HepG2 (cell line): ENCODE measurements around the gene AMOTL1. TPM values are rescaled to one million over a fixed set of nuclear protein-coding genes. Genes with fewer than 3 reads are reported as not detected.

Experiments used
- ATAC-seq: fragments of 200-7000 bp; cut with Tn5 transposase; 3 replicates; pipeline ENCODE4 v1.9.1; 2020; ENCODE audit warnings: mild to moderate bottlenecking, moderate library complexity
- BruUV-seq: library from RNA; stranded (reverse); fragments of 400-500 nt; replicated peaks from 2 replicates; lab custom pipeline; 2021; lab: Mats Ljungman, UMichigan
- CTCF ChIA-PET: fragments of 300-600 bp; formaldehyde crosslinking; extraction: SDS; loops from one replicate; lab custom pipeline; 2021; ENCODE audit warnings: low total read pairs, inconsistent platforms, low intra/inter-chr PET ratio; lab: Yijun Ruan, JAX
- POLR2A ChIA-PET: fragments of 350-600 bp; sonication (Branson Sonifier 250); formaldehyde crosslinking; loops from one replicate; lab custom pipeline; 2020; ENCODE audit warnings: antibody characterized with exemption, inconsistent platforms; lab: Yijun Ruan, JAX
- DNase-seq: peaks from one replicate; pipeline ENCODE4 v3.0.0-alpha.2; 2015; ENCODE audit warnings: low spot score
- FAIRE-seq: peaks from 3 replicates; lab custom pipeline; 2011; peaks lifted over from hg19 to GRCh38; lab: Jason Lieb, UNC
- H2AFZ ChIP-seq: one replicate; pipeline ENCODE4 v1.6.1; 2011; ENCODE audit warnings: low read length, inconsistent platforms
- H3K27ac ChIP-seq: fragments of 300-600 bp; 3 replicates; pipeline ENCODE4 v1.8.0; 2011; ENCODE audit warnings: mixed run types, mild to moderate bottlenecking, mixed read lengths, low read length, inconsistent platforms; ENCODE audit not compliant: insufficient read depth; ENCODE audit errors: extremely low read length
- H3K27me3 ChIP-seq, 2 experiments: fragments of 200-600 bp in 1 of 2; 2 replicates in 1 of 2; 3 replicates in 1 of 2; pipeline versions ENCODE4 v1.6.0 to v1.8.0; 2011; ENCODE audit warnings: low read length in 2 of 2, mild to moderate bottlenecking in 2 of 2, moderate library complexity in 2 of 2, inconsistent platforms in 1 of 2; ENCODE audit not compliant: insufficient read depth in 2 of 2, control insufficient read depth in 1 of 2
- H3K36me3 ChIP-seq, 2 experiments: fragments of 200-600 bp in 1 of 2; replicated peaks in 1 of 2; 2 replicates in 1 of 2; 3 replicates in 1 of 2; pipeline versions ENCODE4 v1.5.1 to v1.8.0; 2011; ENCODE audit warnings: low read length in 2 of 2, inconsistent platforms in 1 of 2; ENCODE audit not compliant: insufficient read depth in 2 of 2, control insufficient read depth in 1 of 2
- H3K4me1 ChIP-seq: 2 replicates; pipeline ENCODE4 v1.5.1; 2012; ENCODE audit warnings: low read length, inconsistent platforms; ENCODE audit not compliant: insufficient read depth
- H3K4me2 ChIP-seq: 2 replicates; pipeline ENCODE4 v1.6.0; 2011; ENCODE audit warnings: low read depth, low read length, inconsistent platforms
- H3K4me3 ChIP-seq, 3 experiments: fragments of 200-600 bp in 1 of 3; sonication (generic), shearing (Covaris generic) in 1 of 3; replicated peaks in 1 of 3; 2 replicates each; pipeline ENCODE4 v1.5.1; 2011 to 2016; ENCODE audit warnings: low read length in 3 of 3, inconsistent platforms in 2 of 3, low read depth in 2 of 3, mild to moderate bottlenecking in 2 of 3, control low read depth in 1 of 3, mixed read lengths in 1 of 3; ENCODE audit not compliant: insufficient read depth in 1 of 3
- H3K79me2 ChIP-seq: one replicate; pipeline ENCODE4 v1.6.1; 2011; ENCODE audit warnings: low read length, inconsistent platforms; ENCODE audit not compliant: insufficient read depth
- H3K9ac ChIP-seq: 2 replicates; pipeline ENCODE4 v1.6.0; 2011; ENCODE audit warnings: mild to moderate bottlenecking, low read depth, low read length, inconsistent platforms; ENCODE audit not compliant: insufficient read depth
- H3K9me3 ChIP-seq: 2 replicates; pipeline ENCODE4 v1.5.1; 2012; ENCODE audit warnings: mild to moderate bottlenecking, low read length
- H4K20me1 ChIP-seq: 2 replicates; pipeline ENCODE4 v1.6.0; 2011; ENCODE audit warnings: inconsistent platforms, mild to moderate bottlenecking, low read length, moderate library complexity; ENCODE audit not compliant: insufficient read depth
- DPF2 ChIP-seq: sonication (generic); formaldehyde crosslinking; IDR thresholded peaks from 2 replicates; pipeline ENCODE4 v1.4.0; 2020; ENCODE audit warnings: mild to moderate bottlenecking, low read depth, missing genetic modification reagents, borderline replicate concordance
- ETV6 ChIP-seq: sonication (generic); formaldehyde crosslinking; conservative IDR thresholded peaks from 2 replicates; pipeline ENCODE4 v1.4.0; 2020; ENCODE audit warnings: missing genetic modification reagents
- FOXA3 ChIP-seq: IDR thresholded peaks from 2 replicates; pipeline ENCODE4 v1.6.1; 2016; ENCODE audit warnings: missing genetic modification reagents, missing compliant biosample characterization
- GMEB2 ChIP-seq: IDR thresholded peaks from 2 replicates; pipeline ENCODE4 v1.6.1; 2016; ENCODE audit warnings: missing biosample characterization, missing genetic modification reagents, low read depth
- NONO ChIP-seq, 2 experiments: fragments of 450-650 bp in 1 of 2; sonication (generic) in 1 of 2; formaldehyde crosslinking in 1 of 2; IDR thresholded peaks in 1 of 2; conservative IDR thresholded peaks in 1 of 2; 2 replicates each; pipeline versions ENCODE4 v1.6.1 to v1.8.0; 2017 to 2022; ENCODE audit warnings: mild to moderate bottlenecking in 1 of 2, missing genetic modification reagents in 1 of 2, moderate library complexity in 1 of 2
- THRA ChIP-seq: sonication (generic); formaldehyde crosslinking; IDR thresholded peaks from 2 replicates; pipeline ENCODE4 v1.4.0; 2020; ENCODE audit warnings: missing genetic modification reagents, borderline replicate concordance
- ZFP91 ChIP-seq: sonication (generic); formaldehyde crosslinking; IDR thresholded peaks from 2 replicates; pipeline ENCODE4 v1.9.0; 2022; ENCODE audit warnings: missing genetic modification reagents, mild to moderate bottlenecking, borderline replicate concordance
- ZNF124 ChIP-seq: sonication (generic); formaldehyde crosslinking; IDR thresholded peaks from 2 replicates; pipeline ENCODE4 v1.4.0; 2020; ENCODE audit warnings: missing genetic modification reagents
- ZNF354B ChIP-seq: sonication (generic); formaldehyde crosslinking; IDR thresholded peaks from 2 replicates; pipeline ENCODE4 v1.8.0; 2022; ENCODE audit warnings: mild to moderate bottlenecking, missing genetic modification reagents
- ZNF367 ChIP-seq: sonication (generic); formaldehyde crosslinking; IDR thresholded peaks from 2 replicates; pipeline ENCODE4 v1.4.0; 2020; ENCODE audit warnings: missing genetic modification reagents, borderline replicate concordance
- ZNF430 ChIP-seq: sonication (generic); formaldehyde crosslinking; IDR thresholded peaks from 2 replicates; pipeline ENCODE4 v1.9.0; 2021; ENCODE audit warnings: mild to moderate bottlenecking, missing genetic modification reagents
- ZNF543 ChIP-seq: sonication (generic); formaldehyde crosslinking; IDR thresholded peaks from 2 replicates; pipeline ENCODE4 v1.4.0; 2020; ENCODE audit warnings: mild to moderate bottlenecking, missing genetic modification reagents
- ZNF740 ChIP-seq: sonication (generic); formaldehyde crosslinking; IDR thresholded peaks from 2 replicates; pipeline ENCODE4 v1.4.0; 2020; ENCODE audit warnings: missing genetic modification reagents
- WGBS: methylation state at CpG from one replicate; pipeline ENCODE4 v1.1.6; 2017; ENCODE audit warnings: low lambda C conversion rate; 5-methylcytosine and 5-hydroxymethylcytosine counted together
- in situ Hi-C: cut with HindIII; loops from 2 replicates; pipeline ENCODE4 v1.10.0; 2017; ENCODE audit warnings: low pct_unique_long_range_greater_than_20kb; ENCODE audit not compliant: extremely low pct_ligation_motif_present
- intact Hi-C: fragments of 100-400 bp; cut with micrococcal nuclease; formaldehyde crosslinking; loops from one replicate; pipeline ENCODE4 v1.10.0; 2022; ENCODE audit not compliant: unreplicated experiment
- polyA plus RNA-seq, 8 experiments: library from polyadenylated mRNA; depleted of rRNA in 3 of 8; stranded (reverse) in 7 of 8; unstranded in 1 of 8; fragments of >200 nt; fragmentation: Illumina TruSeq in 4 of 8; extraction: Trizol in 4 of 8; gene quantifications; 2 replicates each; pipeline versions ENCODE4 v1.2.1 to v1.2.3, GENCODE V29; 2011 to 2016; ENCODE audit warnings: low read depth in 4 of 8, missing spikeins in 1 of 8, mixed read lengths in 1 of 8; ENCODE audit not compliant: insufficient read depth in 1 of 8
- total RNA-seq, 5 experiments: library from RNA; depleted of rRNA; stranded (reverse); fragments of >200 nt; fragmentation: Illumina TruSeq; extraction: Trizol; gene quantifications; 2 replicates each; pipeline ENCODE4 v1.2.3, GENCODE V29; 2016; ENCODE audit warnings: low read depth in 1 of 5

Gene AMOTL1
- total and polyA plus RNA-seq, 2 of the 13 experiments (the other 11 are each of a cell fraction or from before 2014, with no cell fraction given), result 0.01 to 0.20 TPM

- no peak for DNase-seq
- no peaks in the 10 kb centered on the region for H3K36me3 ChIP-seq
- H3K79me2 ChIP-seq, result no peaks in the 10 kb centered on the region
- no peak overlapping the region for H3K9ac ChIP-seq
- BruUV-seq, result no TSS peak
- no peak for ATAC-seq
- in situ Hi-C loops, result no loop called here
- POLR2A ChIA-PET, result no interaction called here
- CTCF ChIA-PET, result no interaction called here
- H3K27me3 ChIP-seq, result no peaks in the 10 kb centered on the region; a peak in 2 of 5 replicates
- no peaks in the 10 kb centered on the region for H4K20me1 ChIP-seq
- intact Hi-C loops, result loop anchor here (10.0 kb wide), 1 partner anchor 123 kb away; no protein-coding TSS in a partner anchor
- no peak overlapping the region for H3K27ac ChIP-seq
- WGBS, result 23% methylated on average over 4 of the region's 4 CpGs
- H3K4me3 ChIP-seq, result no peak overlapping the region
- no peak overlapping the region for H2AFZ ChIP-seq
- H3K4me2 ChIP-seq, result no peak overlapping the region
- no peaks in the 10 kb centered on the region for H3K4me1 ChIP-seq
- H3K9me3 ChIP-seq, result no peaks in the 10 kb centered on the region
- FAIRE-seq, result no peak
- TF ChIP-seq ZNF367 (CRISPR knock-in tag) (no peak), ZFP91 (CRISPR knock-in tag) (no peak), ETV6 (no peak), ZNF740 (no peak), FOXA3 (CRISPR knock-in tag) (no peak), NONO (IDR thresholded peaks at IDR 0.05) (no peak), NONO (CRISPR knock-in tag; conservative IDR thresholded peaks at IDR 0.05) (no peak), ZNF354B (CRISPR knock-in tag) (no peak), DPF2 (CRISPR knock-in tag) (no peak), ZNF124 (CRISPR knock-in tag) (no peak), ZNF430 (no peak), THRA (CRISPR knock-in tag) (no peak), GMEB2 (no peak), ZNF543 (CRISPR knock-in tag) (no peak)
Observed at GRCh38 chr11:94747601-94748041, 20.5 kb upstream of the AMOTL1 start.
